GM18951 (cell line): Measurements from ENCODE around the gene GLI2.

ENCODE experiments used
- POLR2A ChIP-seq: IDR thresholded peaks from 4 replicates; pipeline ENCODE4 v1.6.1; 2011; ENCODE audit warnings: mild to moderate bottlenecking; ENCODE audit not compliant: insufficient read length, insufficient read depth; ENCODE audit errors: extremely low read depth
- in situ Hi-C: fragments of 300-500 bp; cut with MboI; formaldehyde crosslinking; loops from one replicate; pipeline ENCODE4 v1.12.0; 2022; ENCODE audit warnings: low sequenced_read_pairs, mixed read lengths, inconsistent platforms; ENCODE audit not compliant: unreplicated experiment

The GLI2 gene

GRCh38 chr2:120778244-120778643, 42.6 kb downstream of the GLI2 start:
- in situ Hi-C loops: no loop called here

GRCh38 chr2:120779781-120780283, 44.2 kb downstream of the GLI2 start:
- in situ Hi-C loops: no loop called here
- TF ChIP-seq POLR2A: no peak

More at GRCh38 chr2:120778244-120778643, 42.6 kb downstream of the GLI2 start:
- no peak for TF ChIP-seq POLR2A

- no peak for TF ChIP-seq POLR2A
- in situ Hi-C loops: no loop called here
Observed at GRCh38 chr2:120780402-120780801, 44.7 kb downstream of the GLI2 start.

GRCh38 chr2:120783371-120783791, 47.7 kb downstream of the GLI2 start:
- no peak for TF ChIP-seq POLR2A
- in situ Hi-C loops: no loop called here

GRCh38 chr2:120783969-120784372, 48.3 kb downstream of the GLI2 start:
- in situ Hi-C loops: no loop called here
- TF ChIP-seq POLR2A: no peak
